Fibroblast of the conjunctiva (primary cell): ENCODE measurements around the gene CNOT6L.

Experiments
- DNase-seq: peaks from one replicate; pipeline ENCODE4 v3.0.0-alpha.2; 2010; ENCODE audit warnings: low read depth

CNOT6L gene

DNA sequence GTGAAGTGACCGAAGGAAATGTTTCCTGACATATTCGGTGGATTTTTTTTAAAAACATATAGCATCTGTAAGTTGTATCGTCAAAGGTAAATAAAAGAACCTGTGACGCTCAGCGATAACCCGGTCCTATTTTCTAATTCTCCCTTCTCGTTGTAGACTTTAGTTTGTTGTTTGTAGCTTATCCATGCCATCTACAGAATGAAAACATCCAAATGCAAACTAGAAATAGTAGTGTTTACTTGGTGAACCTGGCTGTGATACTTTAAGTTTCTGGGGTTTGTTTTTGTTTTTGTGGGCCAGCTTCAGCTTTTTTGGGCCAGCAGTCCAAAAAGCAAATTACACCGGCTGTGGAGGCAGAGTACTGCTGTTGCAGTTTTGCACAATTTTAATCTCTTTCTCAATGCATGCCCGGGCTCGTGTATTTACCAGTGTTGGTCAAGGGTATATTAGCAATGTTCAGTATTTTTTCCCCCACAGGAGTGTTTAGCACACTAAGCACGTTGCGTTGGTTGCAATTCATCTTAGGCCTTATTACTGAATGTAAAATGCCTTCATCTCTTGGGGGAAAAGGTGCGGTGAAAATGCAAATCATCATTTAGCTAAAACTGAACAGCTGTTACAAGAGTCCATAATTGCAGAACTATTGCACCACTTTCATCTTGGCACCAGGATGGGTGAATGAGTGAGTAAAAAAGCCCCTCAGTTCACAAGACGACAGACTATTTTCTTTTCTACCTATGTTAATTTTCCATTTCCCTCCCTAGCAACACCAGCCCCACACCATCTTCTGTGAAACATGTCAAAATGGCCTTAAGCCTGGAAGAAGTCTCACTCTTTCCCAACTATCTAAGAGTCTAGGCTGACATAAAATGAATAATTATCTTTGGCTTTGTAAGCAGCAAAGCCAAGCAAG is 1.7 kb upstream of the CNOT6L start:
- no peak for DNase-seq

DNA sequence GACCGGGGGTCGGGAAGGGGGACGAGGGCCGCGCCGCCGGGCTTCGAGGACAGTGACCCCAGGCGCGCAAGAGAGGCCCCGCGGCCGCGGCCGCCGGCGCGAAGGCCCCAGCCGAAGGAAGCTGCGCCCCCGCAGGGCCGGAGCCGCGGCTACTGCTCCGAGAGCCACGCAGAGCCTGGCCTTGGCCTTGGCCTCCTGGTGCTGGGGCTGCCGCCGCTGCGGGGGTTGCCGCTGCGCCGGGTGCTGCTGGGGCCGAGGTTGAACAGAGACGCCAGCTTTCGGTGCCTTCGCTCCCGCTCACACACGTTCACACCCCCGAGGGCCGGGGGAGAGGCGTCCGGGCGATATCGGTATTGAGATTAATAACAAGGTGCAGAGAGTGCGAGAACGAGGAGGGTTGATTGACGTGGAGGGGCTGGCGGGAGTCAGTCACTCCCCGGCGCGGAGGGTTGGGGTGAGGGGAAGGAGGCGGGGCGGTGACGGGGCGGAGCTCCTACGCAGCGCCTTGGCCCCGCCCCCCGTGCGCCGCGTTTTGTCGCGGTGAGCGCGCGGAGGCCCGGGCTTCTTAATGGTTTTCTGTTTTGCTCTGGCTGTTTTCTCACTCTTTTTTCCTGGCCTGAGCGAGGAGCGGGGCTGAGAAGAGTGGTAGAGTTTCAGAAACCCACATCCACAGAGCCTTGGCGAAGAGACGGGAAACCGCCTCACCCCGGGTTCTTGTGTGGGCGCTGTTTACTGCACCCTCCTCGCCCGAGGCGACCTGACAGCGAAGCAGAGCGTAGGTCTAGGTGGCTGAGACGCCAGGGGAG is 878 bp upstream of the CNOT6L start:
- peak; percentile 67 for DNase-seq

DNA sequence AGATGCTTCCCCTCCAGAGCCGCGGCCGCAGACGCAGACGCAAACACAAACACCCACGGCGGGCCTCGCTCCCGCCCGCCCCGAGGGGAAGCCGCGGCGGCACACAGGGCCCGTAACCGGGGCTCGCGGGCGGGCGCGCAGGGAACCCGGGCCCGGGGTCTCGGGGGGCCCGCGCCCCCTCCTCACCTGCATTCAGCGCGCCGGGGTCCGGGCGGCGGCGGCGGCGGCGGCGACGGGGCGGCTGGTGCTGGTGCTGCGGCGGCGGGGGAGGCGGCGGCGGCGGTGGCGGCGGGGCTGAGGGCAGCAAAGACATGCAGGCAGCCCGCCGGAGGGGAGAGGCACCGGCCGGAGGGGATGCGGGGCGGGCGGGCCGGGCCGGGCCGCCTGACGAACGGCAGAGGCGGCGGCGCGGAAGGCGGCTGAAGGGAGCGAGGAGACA is 255 bp upstream of the CNOT6L start:
- no peak for DNase-seq

DNA sequence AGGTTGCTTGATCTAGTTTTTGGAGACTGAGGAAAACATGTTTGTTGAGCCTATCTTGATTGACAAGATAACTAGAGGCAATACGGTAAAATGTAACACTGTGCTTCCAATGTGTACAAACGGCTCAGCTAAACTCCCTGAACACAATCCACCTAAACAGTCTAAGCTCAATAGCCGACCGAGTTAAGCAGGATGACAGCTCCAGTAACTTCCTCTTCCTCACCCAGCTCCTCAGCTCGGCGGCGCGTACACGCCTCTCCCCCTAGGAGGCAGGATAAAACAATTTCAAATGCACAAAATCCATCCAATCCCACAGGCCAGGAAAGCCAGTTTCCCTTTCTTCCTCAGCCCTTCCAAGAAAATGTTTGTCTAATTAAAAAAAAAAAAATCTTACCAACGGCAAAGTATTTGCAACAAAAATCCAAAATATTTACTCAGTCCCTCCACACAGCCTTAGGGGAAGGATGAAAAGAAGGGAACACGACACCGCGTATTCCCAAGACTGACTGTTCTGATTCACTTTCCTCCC is 1.0 kb downstream of the CNOT6L start:
- peak; percentile 74 for DNase-seq

DNA sequence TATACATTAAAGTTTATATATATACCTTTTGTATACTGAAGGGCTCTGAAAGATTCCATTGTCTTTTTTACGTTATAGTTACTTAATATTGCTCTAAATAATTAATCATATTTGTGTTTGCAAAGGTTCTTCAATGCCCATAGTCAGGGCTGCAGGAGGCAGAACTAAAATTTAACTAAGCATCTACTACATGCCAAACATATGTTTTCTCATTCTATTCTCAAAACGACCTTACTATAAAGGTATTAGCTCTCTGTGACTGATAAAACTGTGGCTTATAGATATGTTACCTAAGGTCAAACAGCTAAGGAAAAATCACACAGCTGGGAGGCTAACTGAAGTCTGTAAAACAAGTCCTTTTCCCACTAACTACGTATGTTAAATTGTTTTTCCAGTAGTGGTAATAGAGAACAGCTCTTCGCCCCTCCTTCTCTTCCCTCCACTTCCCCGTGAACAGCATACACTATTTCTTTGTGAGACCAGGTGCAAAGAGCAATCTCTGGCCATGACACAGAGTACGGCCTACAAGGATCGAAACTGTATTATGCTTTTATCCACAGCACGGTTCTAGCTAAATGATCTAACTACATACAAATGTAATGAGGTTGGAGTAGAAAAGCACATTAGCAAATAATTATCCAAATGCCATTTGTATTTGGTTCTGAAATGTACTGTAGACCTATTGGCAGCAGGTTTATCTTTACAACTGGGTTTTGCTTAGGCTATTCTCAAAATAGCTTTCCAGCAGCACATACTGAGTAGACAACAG is 1.7 kb downstream of the CNOT6L start:
- no peak for DNase-seq

DNA sequence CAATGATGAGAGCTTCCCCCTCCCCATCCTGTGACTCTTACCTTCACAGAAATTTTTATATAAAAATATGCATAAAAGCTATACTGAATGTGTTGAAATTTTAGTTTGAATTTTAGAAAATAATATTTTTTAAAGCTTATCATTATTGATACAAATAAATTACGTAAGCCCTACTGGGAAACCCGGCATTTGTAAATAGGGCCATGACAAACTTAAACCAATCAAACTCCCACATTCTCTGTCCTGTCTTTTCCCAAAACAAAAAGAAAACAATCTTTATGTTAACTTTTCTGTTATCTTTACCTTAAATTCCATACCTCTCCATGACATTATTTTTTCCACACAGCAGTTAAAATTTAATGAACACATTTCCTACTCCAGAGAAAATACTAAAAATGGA is 2.6 kb downstream of the CNOT6L start:
- no peak for DNase-seq

DNA sequence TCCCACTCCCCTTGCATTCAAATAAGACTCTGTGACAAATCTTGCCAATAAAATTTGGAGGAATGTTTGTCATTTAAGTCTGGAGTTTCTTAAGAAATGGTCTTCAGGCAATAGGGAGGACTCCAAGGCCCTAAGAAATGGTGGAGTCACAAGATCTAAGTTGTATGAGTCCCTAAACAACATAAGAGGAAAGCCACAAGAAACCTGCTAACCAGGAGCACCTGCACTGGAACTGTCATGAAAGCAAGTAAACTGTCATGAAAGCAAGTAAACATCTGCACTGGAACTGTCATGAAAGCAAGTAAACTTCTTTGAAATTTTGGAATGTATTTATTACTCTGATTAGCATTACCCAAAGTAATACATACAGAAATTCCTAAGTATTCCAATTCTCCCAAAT is 3.5 kb downstream of the CNOT6L start:
- no peak for DNase-seq

DNA sequence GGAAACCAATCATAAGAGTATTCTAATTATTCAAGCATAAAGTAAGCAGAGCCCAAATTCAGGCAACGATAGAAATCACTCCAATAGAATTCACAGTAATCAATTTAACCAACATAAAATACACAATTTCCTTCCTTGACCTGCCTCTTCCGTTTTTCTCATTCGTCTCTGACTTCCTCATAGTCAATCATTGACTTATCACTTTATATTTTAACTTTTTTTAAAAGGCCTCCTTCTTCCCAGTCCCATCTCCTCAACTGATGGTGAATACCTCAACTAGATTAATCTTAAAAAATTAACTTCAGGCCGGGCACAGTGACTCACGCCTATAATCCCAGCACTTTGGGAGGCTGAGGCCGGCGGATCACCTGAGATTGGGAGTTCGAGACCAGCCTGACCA is 13.3 kb downstream of the CNOT6L start:
- DNase-seq, result no peak

DNA sequence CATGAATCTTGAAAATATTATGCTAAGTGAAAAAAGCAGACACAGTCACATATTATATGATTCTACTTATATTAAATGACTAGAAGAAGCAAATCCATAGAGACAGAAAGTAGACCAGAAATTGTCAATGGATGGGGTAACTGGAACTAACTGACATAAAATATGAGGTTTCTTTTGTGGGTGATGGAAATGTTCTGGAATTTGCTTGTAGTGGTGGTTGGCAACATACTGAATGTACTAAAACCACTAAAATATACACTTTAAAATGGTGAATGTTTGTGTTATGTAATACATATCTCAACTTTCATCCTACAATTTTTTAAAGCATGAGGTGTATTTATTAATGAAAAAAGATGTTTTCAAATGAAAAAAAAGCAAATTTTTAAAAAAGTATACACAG is 14.7 kb downstream of the CNOT6L start:
- DNase-seq, result no peak

DNA sequence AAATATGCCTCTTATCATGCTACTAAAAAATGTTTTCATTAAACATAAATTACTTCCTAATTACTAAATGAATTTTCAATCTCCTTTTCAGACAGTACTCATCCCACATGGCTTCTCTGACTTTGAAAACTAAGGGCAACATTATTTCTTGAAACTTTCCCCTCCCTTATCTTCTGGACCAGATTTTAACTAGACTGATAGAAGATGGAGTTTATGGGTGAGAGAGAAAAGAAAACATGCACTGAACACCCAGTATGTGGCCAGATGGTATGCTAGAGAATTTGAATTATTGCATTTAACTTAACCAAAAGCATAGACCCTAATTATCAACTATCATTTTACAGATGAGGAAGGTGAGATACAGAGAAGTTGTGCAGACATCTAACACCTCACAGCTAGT is 16.8 kb downstream of the CNOT6L start:
- no peak for DNase-seq

DNA sequence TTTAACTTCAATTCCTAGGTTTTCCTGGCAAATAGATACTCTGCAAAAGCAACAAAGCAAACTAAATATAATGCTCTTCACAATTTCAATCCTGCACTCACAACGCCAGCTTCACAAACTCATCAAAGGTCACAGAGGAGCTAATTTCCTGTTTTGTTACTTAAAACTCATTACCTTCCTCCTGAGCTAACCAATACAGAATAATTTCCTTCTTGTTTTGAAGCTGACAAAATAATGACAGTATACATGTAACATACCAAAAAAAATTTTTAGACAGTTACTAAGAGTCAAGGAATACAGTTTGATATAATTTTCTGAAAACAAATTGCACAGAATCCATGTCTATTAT is 17.9 kb downstream of the CNOT6L start:
- no peak for DNase-seq

DNA sequence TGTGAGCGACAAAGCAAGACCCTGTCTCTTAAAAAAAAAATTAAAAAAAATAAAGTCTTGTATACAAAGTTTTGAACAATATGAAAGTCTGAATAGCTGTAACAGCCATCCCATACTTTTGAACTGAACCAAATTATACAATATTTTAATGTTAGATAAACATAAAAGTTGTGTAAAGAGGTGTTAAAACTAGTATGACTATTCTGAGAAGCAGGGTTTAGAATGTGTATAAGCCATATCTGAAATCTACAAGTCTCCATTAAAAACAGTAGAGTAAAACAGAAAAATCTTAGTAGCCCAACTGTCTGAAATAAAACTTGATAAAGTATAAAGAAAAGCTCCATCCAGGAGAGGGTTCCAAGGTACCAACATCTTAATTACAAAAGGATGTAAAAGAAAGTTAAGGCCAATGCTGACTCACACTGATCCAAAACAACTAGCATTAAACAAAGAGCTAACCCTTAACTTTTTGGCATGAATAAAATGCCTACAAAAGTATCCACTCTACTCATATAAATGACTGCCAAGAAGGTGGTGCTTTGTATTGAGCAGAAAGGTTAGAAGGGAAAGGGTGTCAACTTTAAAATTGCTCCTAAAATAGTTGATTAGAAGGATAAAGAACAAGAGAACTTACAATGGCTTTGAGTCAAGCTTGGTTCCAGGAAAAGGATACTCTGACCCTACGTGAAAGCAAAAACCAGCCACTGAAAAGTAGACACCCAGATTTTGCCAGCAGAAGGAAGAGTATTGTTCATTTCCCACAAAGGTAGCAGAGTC is 18.5 kb downstream of the CNOT6L start:
- no peak for DNase-seq

DNA sequence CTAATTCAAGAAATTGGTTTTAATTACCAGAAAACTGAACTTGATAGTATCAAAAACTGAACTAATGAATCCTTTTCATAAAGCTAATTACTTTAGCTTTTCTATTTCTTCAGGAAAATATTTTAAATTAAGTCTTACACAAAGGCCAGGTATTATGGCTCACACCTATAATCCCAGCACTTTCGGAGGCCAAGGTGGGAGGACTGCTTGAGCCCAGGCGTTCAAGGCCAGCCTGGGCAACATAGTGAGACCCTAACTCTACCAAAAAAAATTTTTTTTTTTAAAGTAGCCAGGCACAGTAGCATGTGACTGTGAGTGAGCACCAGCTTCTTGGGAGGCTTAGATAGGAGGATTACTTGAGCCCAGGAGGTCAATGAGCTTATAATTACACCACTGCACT is 19.1 kb downstream of the CNOT6L start:
- DNase-seq, result no peak

DNA sequence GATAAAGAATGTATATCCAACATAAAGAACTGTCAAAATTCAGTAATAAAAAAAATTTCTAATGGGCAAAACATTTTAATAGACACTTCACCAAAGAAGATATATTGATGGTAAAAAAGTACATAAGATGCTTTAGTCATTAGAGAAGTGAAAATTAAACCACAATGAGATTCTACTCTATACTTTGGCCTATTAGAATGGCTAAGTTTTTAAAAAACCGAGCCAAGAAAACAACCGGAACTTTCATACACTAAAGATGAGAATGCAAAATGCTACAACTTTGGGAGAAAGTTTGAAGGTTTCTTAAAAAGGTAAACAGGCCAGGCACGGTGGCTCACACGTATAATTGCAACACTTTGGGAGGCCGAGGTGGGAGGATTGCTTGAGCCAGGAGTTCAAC is 20.8 kb downstream of the CNOT6L start:
- no peak for DNase-seq

DNA sequence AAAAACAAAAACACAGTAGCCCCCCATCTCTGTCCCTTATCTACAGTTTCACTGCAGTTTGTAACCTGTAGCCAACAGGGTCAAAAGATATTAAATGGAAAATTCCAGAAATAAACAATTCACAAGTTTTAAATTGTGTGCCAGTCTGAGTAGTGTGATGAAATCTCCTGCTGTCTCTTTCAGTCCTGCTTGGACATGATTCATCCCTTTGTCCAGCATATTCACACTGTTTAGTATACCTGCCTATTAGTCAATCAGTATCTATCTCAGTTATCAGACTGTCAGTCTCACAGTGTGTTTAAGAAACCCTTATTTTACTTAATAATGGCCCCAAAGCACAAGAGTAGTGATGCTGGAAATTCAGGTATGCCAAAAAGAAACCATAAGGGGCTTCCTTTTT is 21.9 kb downstream of the CNOT6L start:
- DNase-seq, result no peak

DNA sequence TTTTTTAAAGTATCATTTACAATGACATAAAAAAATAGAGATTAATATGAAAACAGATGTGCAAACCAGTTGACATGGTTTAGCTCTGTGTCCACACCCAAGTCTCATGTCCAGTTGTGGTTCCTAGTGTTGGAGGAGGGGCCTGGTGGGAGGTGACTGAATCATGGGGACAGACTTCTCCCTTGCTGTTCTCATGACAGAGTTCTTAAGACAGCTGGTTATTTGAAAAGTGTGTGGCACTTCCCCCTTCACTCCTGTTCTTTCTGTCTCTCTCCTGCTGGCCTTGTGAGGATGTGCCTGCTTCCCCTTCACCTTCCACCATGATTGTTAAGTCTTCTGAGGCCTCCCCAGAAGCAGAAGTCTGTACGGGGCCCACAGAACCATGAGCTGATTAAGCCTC is 23.8 kb downstream of the CNOT6L start:
- DNase-seq, result no peak

DNA sequence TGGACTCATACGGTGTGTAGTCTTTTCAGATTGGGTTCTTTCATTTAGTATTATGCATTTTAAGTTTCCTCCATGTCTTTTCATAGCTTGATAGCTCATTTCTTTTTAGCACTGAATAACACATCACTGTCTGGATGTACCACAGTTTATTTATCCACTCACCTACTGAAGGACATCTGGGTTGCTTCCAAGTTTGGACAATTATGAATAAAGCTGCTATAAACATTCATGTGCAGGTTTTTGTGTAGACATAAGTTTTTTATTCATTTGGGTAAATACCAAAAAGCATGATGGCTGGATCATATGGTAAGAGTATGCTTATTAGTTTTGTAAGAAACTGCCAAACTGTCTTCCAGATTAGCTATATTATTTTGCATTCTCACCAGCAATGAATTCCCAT is 29.0 kb downstream of the CNOT6L start:
- no peak for DNase-seq

DNA sequence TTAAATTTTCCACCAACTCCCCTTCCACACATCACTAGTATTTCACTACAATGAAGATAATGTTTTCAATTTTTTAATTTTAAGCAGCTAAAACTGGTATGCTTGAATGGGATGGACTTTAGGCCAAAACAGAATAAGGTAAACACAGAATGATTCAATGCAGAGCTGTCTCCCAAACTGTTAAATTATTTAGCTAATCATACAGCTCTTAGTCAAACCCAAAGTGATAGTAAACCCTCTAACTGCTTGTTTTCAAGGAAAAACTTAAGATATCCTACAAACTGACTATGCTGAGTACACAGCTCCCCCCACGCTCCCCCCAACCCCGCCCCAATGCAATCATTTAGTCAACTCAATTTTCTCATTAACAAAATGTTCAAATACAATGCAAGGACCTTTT is 30.2 kb downstream of the CNOT6L start:
- no peak for DNase-seq

DNA sequence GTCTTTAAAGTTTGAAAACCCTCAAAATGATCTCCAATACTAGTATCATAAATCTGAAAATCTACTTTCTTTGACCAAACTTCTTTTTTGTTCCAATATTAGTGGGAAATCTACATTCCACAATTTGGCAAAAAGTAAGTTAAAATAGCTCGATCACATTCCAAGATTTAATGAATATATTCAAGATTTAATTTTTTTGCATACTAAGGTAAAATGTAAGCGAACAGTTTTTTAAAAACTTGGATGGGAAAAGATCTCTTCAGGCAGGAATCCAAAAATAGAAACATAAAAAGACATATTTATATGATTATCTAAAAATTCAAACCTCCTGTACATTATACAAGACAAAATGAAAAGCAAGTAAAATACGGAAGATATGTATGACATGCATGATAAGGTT is 31.2 kb downstream of the CNOT6L start:
- no peak for DNase-seq

DNA sequence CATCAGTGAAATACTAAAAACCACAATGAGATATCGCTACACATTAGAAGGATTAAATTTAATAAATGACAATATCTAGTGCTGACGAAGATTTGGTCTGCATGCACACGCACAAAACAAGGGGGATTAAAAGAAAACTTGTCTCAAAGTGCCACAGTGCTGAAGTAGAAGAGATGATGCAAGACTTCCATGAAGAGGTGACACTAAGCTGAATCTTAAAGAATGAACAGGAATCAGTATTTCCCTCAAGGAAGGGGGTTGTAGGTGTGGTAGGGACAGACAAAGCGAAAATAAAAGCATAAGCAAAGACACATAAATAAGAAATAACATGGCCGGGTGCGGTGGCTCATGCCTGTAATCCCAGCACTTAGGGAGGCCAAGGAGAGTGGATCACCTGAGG is 33.5 kb downstream of the CNOT6L start:
- no peak for DNase-seq

DNA sequence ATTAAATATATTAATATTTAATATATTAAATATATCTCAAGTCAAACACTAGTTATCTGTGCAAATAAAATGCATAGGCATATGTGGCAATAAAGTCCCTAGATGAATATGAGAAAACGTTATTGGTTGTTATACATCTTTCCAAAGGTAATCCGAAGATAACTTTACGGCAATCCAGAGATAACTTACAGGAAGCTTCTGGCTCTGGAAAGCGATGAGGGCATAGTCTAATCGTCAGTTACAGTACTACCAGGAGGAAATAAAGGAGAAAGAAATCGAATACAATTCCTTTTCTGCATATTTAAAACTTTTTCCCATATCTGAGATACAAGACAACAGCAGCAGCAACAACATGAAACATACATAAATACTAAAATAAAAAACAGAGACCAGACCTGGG is 35.3 kb downstream of the CNOT6L start:
- no peak for DNase-seq
